Caco-2 (cell line): Measurements from ENCODE around the gene DNHD1. TPM values are rescaled to one million over a fixed set of nuclear protein-coding genes. Genes with fewer than 3 reads are reported as not detected.

Experiments used
- BruUV-seq: library from RNA; stranded (reverse); fragments of 400-500 nt; replicated peaks from 2 replicates; lab custom pipeline; 2021; lab: Mats Ljungman, UMichigan
- CTCF ChIA-PET: fragments of 300-600 bp; sonication (Branson Sonifier 250); formaldehyde crosslinking; loops from one replicate; lab custom pipeline; 2022; ENCODE audit warnings: antibody characterized with exemption; lab: Charles Lee
- POLR2A ChIA-PET: fragments of 300-600 bp; sonication (Branson Sonifier 250); formaldehyde crosslinking; loops from one replicate; lab custom pipeline; 2022; ENCODE audit warnings: antibody characterized with exemption; lab: Charles Lee
- DNase-seq, 2 experiments: peaks; one replicate each; pipeline versions ENCODE4 v3.0.0 to v3.0.0-alpha.2; 2020 to 2022
- H3K27me3 ChIP-seq: replicated peaks from 2 replicates; pipeline ENCODE4 v1.6.0; 2011; ENCODE audit warnings: low read length; ENCODE audit not compliant: control insufficient read depth, insufficient read depth
- H3K36me3 ChIP-seq: 2 replicates; pipeline ENCODE4 v1.5.1; 2011; ENCODE audit warnings: low read length; ENCODE audit not compliant: control insufficient read depth, insufficient read depth
- H3K4me1 ChIP-seq: fragments of 250-450 bp; sonication (Bioruptor Pico); 2 replicates; pipeline ENCODE4 v1.5.1; 2020; ENCODE audit warnings: mild to moderate bottlenecking
- H3K4me3 ChIP-seq: 2 replicates; pipeline ENCODE4 v1.5.1; 2011; ENCODE audit warnings: low read depth, mild to moderate bottlenecking, control low read depth, low read length
- H3K9me3 ChIP-seq: fragments of 250-450 bp; sonication (Bioruptor Pico); 2 replicates; pipeline ENCODE4 v1.5.1; 2020; ENCODE audit warnings: mild to moderate bottlenecking, moderate library complexity
- H3K27ac Mint-ChIP-seq: one replicate; pipeline ENCODE4 v1.8.0; 2022; ENCODE audit warnings: mixed read lengths; ENCODE audit not compliant: unreplicated experiment
- H3K27me3 Mint-ChIP-seq: one replicate; pipeline ENCODE4 v1.8.0; 2022; ENCODE audit warnings: mixed read lengths; ENCODE audit not compliant: insufficient read depth, unreplicated experiment
- H3K36me3 Mint-ChIP-seq: one replicate; pipeline ENCODE4 v1.8.0; 2022; ENCODE audit warnings: mild to moderate bottlenecking, mixed read lengths; ENCODE audit not compliant: insufficient read depth, unreplicated experiment
- H3K4me1 Mint-ChIP-seq: one replicate; pipeline ENCODE4 v1.8.0; 2022; ENCODE audit warnings: low read depth, mixed read lengths; ENCODE audit not compliant: unreplicated experiment
- H3K4me3 Mint-ChIP-seq: one replicate; pipeline ENCODE4 v1.8.0; 2022; ENCODE audit warnings: mild to moderate bottlenecking, moderate library complexity, mixed read lengths; ENCODE audit not compliant: unreplicated experiment
- H3K9me3 Mint-ChIP-seq: one replicate; pipeline ENCODE4 v1.8.0; 2022; ENCODE audit warnings: mixed read lengths; ENCODE audit not compliant: unreplicated experiment
- CTCF ChIP-seq, 2 experiments: fragments of 200-600 bp in 1 of 2; IDR thresholded peaks; 1 replicate in 1 of 2; 2 replicates in 1 of 2; pipeline versions ENCODE4 v1.5.1 to v1.8.0; 2011 to 2022; ENCODE audit warnings: antibody characterized with exemption in 1 of 2, control low read depth in 1 of 2, inconsistent platforms in 1 of 2, low read depth in 1 of 2, low read length in 1 of 2, mild to moderate bottlenecking in 1 of 2, moderate library complexity in 1 of 2; ENCODE audit not compliant: insufficient read depth in 1 of 2, severe bottlenecking in 1 of 2, unreplicated experiment in 1 of 2
- intact Hi-C: fragments of 100-400 bp; cut with micrococcal nuclease; formaldehyde crosslinking; loops from one replicate; pipeline ENCODE4 v1.10.0; 2022; ENCODE audit not compliant: unreplicated experiment
- total RNA-seq: library from RNA; stranded (reverse); gene quantifications from 2 replicates; pipeline ENCODE4 v1.2.3, GENCODE V29; 2022

Gene DNHD1
- total RNA-seq, 1 experiment from 2014 or later: 5.7 TPM

- Mint-ChIP-seq H3K27me3 (no peaks in the 10 kb centered on the region), H3K36me3 (peaks cover 13% of the 10 kb centered on the region), H3K4me3 (peak overlapping the region; percentile 48), H3K9me3 (no peaks in the 10 kb centered on the region), H3K4me1 (peaks cover 11% of the 10 kb centered on the region), H3K27ac (no peak overlapping the region)
- Histone ChIP-seq H3K27me3 (no peaks in the 10 kb centered on the region), H3K9me3 (no peaks in the 10 kb centered on the region), H3K4me3 (no peak overlapping the region), H3K4me1 (peaks cover 33% of the 10 kb centered on the region), H3K36me3 (peaks cover 8% of the 10 kb centered on the region)
- CTCF ChIA-PET: interaction anchor here (0.8 to 2.0 kb wide), 5 partner anchors 15 to 96 kb away, joined by 3 to 9 read pairs (median 4); partner anchors contain the start of gene TRIM3
- intact Hi-C loops: loop anchor here (1.0 kb wide), 5 partner anchors 11 to 31 kb away; partner anchors contain the start of genes ARFIP2 and TIMM10B
- TF ChIP-seq CTCF (IDR thresholded peaks at IDR 0.05; ENCODE audit: insufficient read depth in 1 of 2, low read depth in 1 of 2, low read length in 1 of 2, severe bottlenecking in 1 of 2, unreplicated experiment in 1 of 2): no peak
- peak; percentile 79 to 84 for DNase-seq
- BruUV-seq: no TSS peak
- POLR2A ChIA-PET: interaction anchor here (1.1 to 1.7 kb wide), 3 partner anchors 17 to 23 kb away, joined by 3 to 13 read pairs (median 4); partner anchors contain the start of genes ARFIP2 and TIMM10B
Observed at GRCh38 chr11:6458352-6459098, 38.6 kb upstream of the DNHD1 start.

GRCh38 chr11:6459099-6459450, 38.0 kb upstream of the DNHD1 start:
- TF ChIP-seq CTCF (IDR thresholded peaks at IDR 0.05; ENCODE audit: insufficient read depth in 1 of 2, low read depth in 1 of 2, low read length in 1 of 2, severe bottlenecking in 1 of 2, unreplicated experiment in 1 of 2): no peak
- H3K36me3 Mint-ChIP-seq: peaks cover 15% of the 10 kb centered on the region
- BruUV-seq: no TSS peak
- no peak overlapping the region for H3K4me3 ChIP-seq
- no peak overlapping the region for H3K27ac Mint-ChIP-seq
- peaks cover 33% of the 10 kb centered on the region for H3K4me1 ChIP-seq
- no peak overlapping the region for H3K4me3 Mint-ChIP-seq
- peak in 1 of 2 experiments; percentile 53 for DNase-seq
- no peaks in the 10 kb centered on the region for H3K27me3 ChIP-seq
- no peaks in the 10 kb centered on the region for H3K27me3 Mint-ChIP-seq
- no peaks in the 10 kb centered on the region for H3K9me3 Mint-ChIP-seq
- no peaks in the 10 kb centered on the region for H3K9me3 ChIP-seq
- intact Hi-C loops: no loop called here
- peaks cover 11% of the 10 kb centered on the region for H3K4me1 Mint-ChIP-seq
- CTCF ChIA-PET: interaction anchor here (0.8 to 2.0 kb wide), 5 partner anchors 15 to 96 kb away, joined by 3 to 9 read pairs (median 4); partner anchors contain the start of gene TRIM3
- H3K36me3 ChIP-seq: peaks cover 8% of the 10 kb centered on the region
- POLR2A ChIA-PET: interaction anchor here (0.5 to 1.7 kb wide), 5 partner anchors 16 to 193 kb away, joined by 3 to 13 read pairs (median 4); partner anchors contain the start of genes ARFIP2, SMPD1 and TIMM10B

- Mint-ChIP-seq H3K4me3 (no peak overlapping the region), H3K27ac (no peak overlapping the region), H3K36me3 (peaks cover 23% of the 10 kb centered on the region), H3K27me3 (no peaks in the 10 kb centered on the region), H3K9me3 (no peaks in the 10 kb centered on the region), H3K4me1 (peaks cover 14% of the 10 kb centered on the region)
- intact Hi-C loops: loop anchor here (1.0 kb wide), 1 partner anchor 11 kb away; no protein-coding TSS in a partner anchor
- DNase-seq: peak; percentile 50 to 73
- ChIA-PET POLR2A (interaction anchor here (0.6 kb wide), 1 partner anchor 15 kb away, joined by 3 read pairs; no protein-coding TSS in a partner anchor), CTCF (no interaction called here)
- Histone ChIP-seq H3K4me1 (peaks cover 6% of the 10 kb centered on the region; the same call in 1 of the 2 replicates), H3K9me3 (no peaks in the 10 kb centered on the region), H3K27me3 (no peaks in the 10 kb centered on the region), H3K36me3 (peaks cover 1% of the 10 kb centered on the region; the same call in 1 of the 2 replicates), H3K4me3 (no peak overlapping the region)
- no TSS peak for BruUV-seq
- no peak for TF ChIP-seq CTCF (IDR thresholded peaks at IDR 0.05; ENCODE audit: insufficient read depth in 1 of 2, low read depth in 1 of 2, low read length in 1 of 2, severe bottlenecking in 1 of 2, unreplicated experiment in 1 of 2)
Observed at GRCh38 chr11:6468712-6469495, 28.2 kb upstream of the DNHD1 start.
